ENCODE results near the gene ZSCAN32. TPM values are rescaled to one million over a fixed set of nuclear protein-coding genes. Genes with fewer than 3 reads are reported as not detected.

ZSCAN32 gene
- total RNA-seq, 2 donors from 2014 or later: 7.2 to 7.5 TPM

DNA sequence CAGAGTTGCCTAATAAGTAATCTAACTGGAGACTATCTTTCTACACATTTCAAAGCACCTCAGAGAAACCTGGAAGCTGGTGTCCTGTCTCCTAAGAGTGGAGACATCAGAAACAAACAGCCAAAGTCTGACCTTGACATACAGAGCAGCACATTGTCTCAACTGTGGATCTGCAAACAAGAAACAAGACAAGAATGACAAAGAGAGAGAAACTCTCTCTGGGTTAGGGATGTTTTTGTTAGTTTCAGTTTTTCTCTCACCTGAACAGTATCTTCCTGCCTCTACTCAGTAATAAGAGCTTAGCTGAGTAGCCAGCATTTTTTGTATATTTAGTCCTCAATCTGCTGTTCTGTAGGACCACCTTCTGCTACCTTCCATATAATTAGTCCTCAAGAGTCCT lies 33.6 kb upstream of the ZSCAN32 start:
- intact Hi-C loops (cut with DNase I): no loop called here
- Histone ChIP-seq H3K27ac (no peak overlapping the region), H3K4me1 (no peaks in the 10 kb centered on the region), H3K36me3 (no peaks in the 10 kb centered on the region), H3K4me3 (no peak overlapping the region), H3K9me3 (no peaks in the 10 kb centered on the region), H3K9ac (ENCODE audit: low read depth in 2 of 2, low read length in 2 of 2) (no peak overlapping the region), H3K27me3 (no peaks in the 10 kb centered on the region)
- no peak for DNase-seq
- TF ChIP-seq, protein P1, sequence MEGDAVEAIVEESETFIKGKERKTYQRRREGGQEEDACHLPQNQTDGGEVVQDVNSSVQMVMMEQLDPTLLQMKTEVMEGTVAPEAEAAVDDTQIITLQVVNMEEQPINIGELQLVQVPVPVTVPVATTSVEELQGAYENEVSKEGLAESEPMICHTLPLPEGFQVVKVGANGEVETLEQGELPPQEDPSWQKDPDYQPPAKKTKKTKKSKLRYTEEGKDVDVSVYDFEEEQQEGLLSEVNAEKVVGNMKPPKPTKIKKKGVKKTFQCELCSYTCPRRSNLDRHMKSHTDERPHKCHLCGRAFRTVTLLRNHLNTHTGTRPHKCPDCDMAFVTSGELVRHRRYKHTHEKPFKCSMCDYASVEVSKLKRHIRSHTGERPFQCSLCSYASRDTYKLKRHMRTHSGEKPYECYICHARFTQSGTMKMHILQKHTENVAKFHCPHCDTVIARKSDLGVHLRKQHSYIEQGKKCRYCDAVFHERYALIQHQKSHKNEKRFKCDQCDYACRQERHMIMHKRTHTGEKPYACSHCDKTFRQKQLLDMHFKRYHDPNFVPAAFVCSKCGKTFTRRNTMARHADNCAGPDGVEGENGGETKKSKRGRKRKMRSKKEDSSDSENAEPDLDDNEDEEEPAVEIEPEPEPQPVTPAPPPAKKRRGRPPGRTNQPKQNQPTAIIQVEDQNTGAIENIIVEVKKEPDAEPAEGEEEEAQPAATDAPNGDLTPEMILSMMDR (IDR thresholded peaks at IDR 0.05): no peak

DNA sequence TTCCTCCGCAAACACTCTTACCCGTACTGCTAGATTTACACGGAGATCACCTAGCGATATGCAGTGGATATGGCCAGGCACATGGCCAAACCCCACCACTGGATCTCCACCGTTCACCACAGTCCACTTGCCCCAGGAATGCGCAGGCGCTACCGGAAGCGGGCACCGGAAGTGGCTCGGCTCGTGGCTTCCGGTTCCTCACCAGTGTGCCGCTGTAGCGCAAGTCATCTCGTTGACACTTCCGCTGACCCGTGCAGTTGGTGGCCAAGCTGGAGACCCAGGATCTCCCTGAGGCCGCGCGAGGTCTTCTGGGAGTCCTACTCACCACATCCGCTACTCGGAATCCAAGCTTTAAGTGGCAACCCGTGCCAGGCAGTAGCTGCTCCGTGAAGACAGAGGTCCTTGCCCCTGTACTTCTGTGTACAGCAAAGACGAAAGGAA lies 31.0 kb upstream of the ZSCAN32 start:
- Histone ChIP-seq H3K9me3 (no peaks in the 10 kb centered on the region), H3K9ac (ENCODE audit: low read depth in 2 of 2, low read length in 2 of 2) (no peak overlapping the region), H3K27ac (no peak overlapping the region), H3K4me3 (no peak overlapping the region), H3K27me3 (no peaks in the 10 kb centered on the region), H3K36me3 (no peaks in the 10 kb centered on the region), H3K4me1 (no peaks in the 10 kb centered on the region)
- TF ChIP-seq, protein P1 (IDR thresholded peaks at IDR 0.05): no peak
- DNase-seq: peak; percentile 55
- intact Hi-C loops (cut with DNase I): no loop called here

DNA sequence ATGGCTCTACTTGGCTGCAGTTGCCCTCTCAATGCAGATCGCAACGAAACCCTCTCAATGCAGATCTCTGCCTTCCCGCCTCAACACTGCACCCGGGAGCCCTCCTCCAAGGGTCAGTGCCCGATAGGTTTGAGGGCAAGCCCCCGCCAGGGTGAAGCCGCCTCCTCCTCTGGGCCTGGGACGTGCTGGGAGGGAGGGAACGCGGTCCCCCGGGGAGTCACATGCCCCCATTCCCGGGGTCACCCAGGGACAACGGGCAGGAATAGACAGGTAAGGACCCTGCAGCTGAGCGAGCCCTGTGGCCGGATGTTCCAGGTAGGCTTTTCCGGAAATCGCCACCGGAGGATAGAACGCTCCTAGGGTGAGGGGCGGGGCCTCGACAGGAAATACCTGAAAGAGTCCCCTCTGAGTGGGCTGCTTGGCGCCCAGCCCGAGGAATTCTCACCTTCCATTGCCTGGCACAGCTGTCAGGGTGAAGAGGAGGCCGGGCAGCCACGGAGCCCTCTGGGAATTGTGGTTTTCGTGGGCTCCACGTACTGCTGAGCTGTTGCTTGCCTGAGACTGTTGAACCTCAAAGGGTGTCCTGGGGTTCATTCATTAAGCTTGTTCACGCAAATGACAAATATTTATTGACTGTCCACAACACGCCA lies 13.1 kb upstream of the ZSCAN32 start:
- Histone ChIP-seq H3K4me1 (no peaks in the 10 kb centered on the region), H3K9me3 (peaks cover 5% of the 10 kb centered on the region), H3K27me3 (no peaks in the 10 kb centered on the region), H3K27ac (no peak overlapping the region), H3K36me3 (peaks cover 3% of the 10 kb centered on the region), H3K9ac (ENCODE audit: low read depth in 2 of 2, low read length in 2 of 2) (no peak overlapping the region), H3K4me3 (no peak overlapping the region)
- intact Hi-C loops (cut with DNase I): no loop called here
- no peak for DNase-seq
- TF ChIP-seq, protein P1 (IDR thresholded peaks at IDR 0.05): no peak

DNA sequence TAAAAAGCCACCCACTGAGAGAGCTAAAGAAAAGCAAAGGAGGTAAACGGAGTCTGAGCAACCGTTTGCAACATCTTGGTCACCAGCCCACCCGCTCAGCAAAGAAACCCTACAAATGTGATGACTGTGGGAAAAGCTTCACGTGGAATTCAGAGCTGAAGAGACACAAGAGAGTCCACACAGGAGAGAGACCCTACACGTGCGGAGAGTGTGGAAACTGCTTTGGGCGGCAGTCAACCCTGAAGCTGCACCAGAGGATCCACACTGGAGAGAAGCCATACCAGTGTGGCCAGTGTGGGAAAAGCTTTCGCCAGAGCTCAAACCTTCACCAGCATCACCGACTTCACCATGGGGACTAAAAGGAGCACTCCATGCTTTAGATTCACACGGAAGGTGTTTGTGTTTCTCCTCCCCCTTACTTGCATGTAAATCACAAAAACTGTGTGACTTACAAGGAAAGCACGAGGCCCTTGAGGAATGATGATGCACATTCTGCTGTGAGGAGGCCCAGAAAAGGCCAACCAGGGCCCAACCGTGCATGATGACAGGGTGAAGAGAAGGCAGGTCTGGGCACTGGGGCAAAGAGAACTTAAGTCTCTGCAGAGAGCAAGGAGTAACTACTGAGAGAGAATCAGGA lies 7.9 kb upstream of the ZSCAN32 start:
- H3K27me3 ChIP-seq: no peaks in the 10 kb centered on the region
- no peak overlapping the region for H3K27ac ChIP-seq
- TF ChIP-seq, protein P1 (IDR thresholded peaks at IDR 0.05): no peak
- intact Hi-C loops (cut with DNase I): no loop called here
- peaks cover 17% of the 10 kb centered on the region for H3K36me3 ChIP-seq
- no peaks in the 10 kb centered on the region for H3K4me1 ChIP-seq
- peaks cover 15% of the 10 kb centered on the region for H3K9me3 ChIP-seq
- no peak overlapping the region for H3K9ac ChIP-seq (ENCODE audit: low read depth in 2 of 2, low read length in 2 of 2)
- no peak overlapping the region for H3K4me3 ChIP-seq
- DNase-seq: no peak

DNA sequence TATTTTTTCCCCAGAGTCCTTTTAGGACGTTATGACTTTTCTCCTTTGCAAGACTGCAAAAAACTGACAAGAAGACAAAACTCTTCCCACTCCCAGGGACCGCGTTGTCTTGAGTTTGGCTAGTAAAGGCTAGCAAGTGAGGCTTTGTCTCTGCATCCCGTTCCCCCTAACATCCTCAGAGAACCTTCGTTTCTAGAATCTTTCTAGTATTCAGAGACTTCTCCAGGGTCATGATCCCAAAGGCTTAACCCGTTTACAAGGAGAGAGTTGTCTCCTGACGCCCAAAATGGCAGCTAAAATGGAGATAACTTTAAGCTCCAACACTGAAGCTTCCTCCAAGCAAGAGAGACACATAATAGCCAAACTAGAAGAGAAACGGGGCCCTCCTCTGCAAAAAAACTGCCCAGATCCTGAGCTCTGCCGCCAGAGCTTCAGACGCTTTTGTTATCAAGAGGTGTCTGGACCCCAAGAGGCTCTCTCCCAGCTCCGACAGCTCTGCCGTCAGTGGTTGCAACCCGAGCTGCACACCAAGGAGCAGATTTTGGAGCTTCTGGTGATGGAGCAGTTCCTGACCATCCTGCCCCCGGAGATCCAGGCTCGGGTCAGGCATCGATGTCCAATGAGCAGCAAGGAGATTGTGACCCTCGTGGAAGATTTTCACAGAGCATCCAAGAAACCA lies 1.1 kb upstream of the ZSCAN32 start:
- H3K36me3 ChIP-seq: no peaks in the 10 kb centered on the region
- peak overlapping the region; percentile 86 to 90 for H3K9ac ChIP-seq (ENCODE audit: low read depth in 2 of 2, low read length in 2 of 2)
- H3K9me3 ChIP-seq: no peaks in the 10 kb centered on the region
- H3K27ac ChIP-seq: peak overlapping the region; percentile 82
- intact Hi-C loops (cut with DNase I): loop anchor here (5.0 kb wide), 1 partner anchor 95 kb away; the partner anchor contains the start of gene C16orf90
- no peaks in the 10 kb centered on the region for H3K27me3 ChIP-seq
- TF ChIP-seq, protein P1 (IDR thresholded peaks at IDR 0.05): no peak
- H3K4me3 ChIP-seq: peak overlapping the region; percentile 90
- no peaks in the 10 kb centered on the region for H3K4me1 ChIP-seq
- DNase-seq: no peak
